GM12878 (cell line): Measurements from ENCODE around the gene NAV2. TPM values are rescaled to one million over a fixed set of nuclear protein-coding genes. Genes with fewer than 3 reads are reported as not detected.

Experiments
- ATAC-seq: fragments of 200-7000 bp; cut with Tn5 transposase; 3 replicates; pipeline ENCODE4 v1.9.1; 2020; ENCODE audit warnings: mild to moderate bottlenecking, moderate library complexity
- BruUV-seq: library from RNA; stranded (reverse); fragments of 400-500 nt; replicated peaks from 2 replicates; lab custom pipeline; 2021; lab: Mats Ljungman, UMichigan
- CTCF ChIA-PET: fragments of 300-600 bp; sonication (Branson Sonifier 250); formaldehyde crosslinking; extraction: SDS; loops from one replicate; lab custom pipeline; 2021; ENCODE audit warnings: inconsistent platforms; lab: Yijun Ruan, JAX
- POLR2A ChIA-PET: fragments of 350-600 bp; formaldehyde crosslinking; extraction: SDS; loops from one replicate; lab custom pipeline; 2021; ENCODE audit warnings: inconsistent platforms; lab: Charles Lee
- RAD21 ChIA-PET: fragments of 300-600 bp; sonication (Branson Sonifier 250); formaldehyde crosslinking; loops from one replicate; lab custom pipeline; 2023; ENCODE audit warnings: antibody characterized with exemption; ENCODE audit not compliant: unreplicated experiment; lab: Charles Lee
- SMC1A ChIA-PET: fragments of 300-600 bp; sonication (Branson Sonifier 250); formaldehyde crosslinking; loops from one replicate; lab custom pipeline; 2023; ENCODE audit not compliant: unreplicated experiment, uncharacterized antibody; lab: Charles Lee
- DNase-seq: peaks from one replicate; pipeline ENCODE4 v3.0.0-alpha.2; 2011; ENCODE audit warnings: low read depth, low spot score
- FAIRE-seq: peaks from 3 replicates; lab custom pipeline; 2011; peaks lifted over from hg19 to GRCh38; lab: Jason Lieb, UNC
- H2AFZ ChIP-seq: 2 replicates; pipeline ENCODE4 v1.6.0; 2011; ENCODE audit warnings: low read depth, low read length, control low read depth; ENCODE audit not compliant: control insufficient read depth
- H3K27ac ChIP-seq: 2 replicates; pipeline ENCODE4 v1.5.1; 2011; ENCODE audit warnings: control low read depth; ENCODE audit not compliant: control insufficient read depth, insufficient read depth
- H3K27me3 ChIP-seq, 2 experiments: replicated peaks in 1 of 2; 2 replicates each; pipeline versions ENCODE4 v1.6.0 to v1.6.1; 2011; ENCODE audit warnings: low read length in 1 of 2; ENCODE audit not compliant: control insufficient read depth in 2 of 2, insufficient read depth in 2 of 2
- H3K36me3 ChIP-seq, 2 experiments: 2 replicates each; pipeline ENCODE4 v1.5.1; 2011; ENCODE audit warnings: low read length in 1 of 2; ENCODE audit not compliant: control insufficient read depth in 2 of 2, insufficient read depth in 2 of 2
- H3K4me1 ChIP-seq: 2 replicates; pipeline ENCODE4 v1.6.1; 2011; ENCODE audit warnings: mild to moderate bottlenecking, low read length, moderate library complexity, mixed read lengths; ENCODE audit not compliant: control insufficient read depth, insufficient read depth
- H3K4me2 ChIP-seq: 2 replicates; pipeline ENCODE4 v1.6.0; 2011; ENCODE audit warnings: control low read depth; ENCODE audit not compliant: control insufficient read depth, insufficient read depth
- H3K4me3 ChIP-seq: fragments of 200-600 bp; sonication (generic); 2 replicates; pipeline ENCODE4 v1.5.1; 2016
- H3K79me2 ChIP-seq: 2 replicates; pipeline ENCODE4 v1.6.0; 2011; ENCODE audit warnings: low read length; ENCODE audit not compliant: control insufficient read depth, insufficient read depth
- H3K9ac ChIP-seq: 2 replicates; pipeline ENCODE4 v1.8.0; 2011; ENCODE audit warnings: low read length, control low read depth, mixed read lengths; ENCODE audit not compliant: control insufficient read depth, insufficient read depth
- H3K9me3 ChIP-seq: replicated peaks from 3 replicates; pipeline ENCODE4 v1.5.1; 2011; ENCODE audit warnings: mild to moderate bottlenecking, low read length; ENCODE audit not compliant: control insufficient read depth, insufficient read depth
- H4K20me1 ChIP-seq: 2 replicates; pipeline ENCODE4 v1.6.0; 2011; ENCODE audit not compliant: control insufficient read depth, insufficient read depth
- JUNB ChIP-seq: IDR thresholded peaks from 2 replicates; pipeline ENCODE4 v1.6.1; 2016; ENCODE audit warnings: antibody characterized with exemption, mild to moderate bottlenecking
- REST ChIP-seq: IDR thresholded peaks from 2 replicates; pipeline ENCODE4 v1.6.1; 2012; ENCODE audit warnings: mild to moderate bottlenecking, low read depth, low read length
- RUNX3 ChIP-seq: IDR thresholded peaks from 2 replicates; pipeline ENCODE4 v1.6.1; 2012; ENCODE audit warnings: low read length, inconsistent platforms
- SRF ChIP-seq, 2 experiments: IDR thresholded peaks; 2 replicates each; pipeline ENCODE4 v1.6.1; 2011; ENCODE audit warnings: low read depth in 2 of 2, low read length in 2 of 2, mild to moderate bottlenecking in 1 of 2, moderate library complexity in 1 of 2
- WGBS: methylation state at CpG from one replicate; pipeline ENCODE4 v1.1.6; 2016; ENCODE audit warnings: low lambda C conversion rate; ENCODE audit not compliant: insufficient replicate concordance, insufficient coverage; ENCODE audit errors: missing lambda C conversion rate; 5-methylcytosine and 5-hydroxymethylcytosine counted together
- in situ Hi-C: fragments of 300-500 bp; cut with MboI; formaldehyde crosslinking; loops from 9 replicates; pipeline ENCODE4 v1.14.3; 2018; ENCODE audit warnings: mixed read lengths
- intact Hi-C: fragments of 100-400 bp; cut with micrococcal nuclease; formaldehyde crosslinking; loops from one replicate; pipeline ENCODE4 v1.14.2; 2022; ENCODE audit not compliant: unreplicated experiment
- polyA plus RNA-seq, 11 experiments: library from polyadenylated mRNA; depleted of rRNA in 4 of 11; unstranded in 6 of 11; stranded (reverse) in 5 of 11; fragments of >200 nt; fragmentation: Nextera tagmentation in 4 of 11; fragmentation: Illumina TruSeq in 1 of 11; extraction: Ambion mirVana in 4 of 11; extraction: Trizol in 1 of 11; gene quantifications; 1 replicate in 1 of 11; 2 replicates in 10 of 11; pipeline versions ENCODE4 v1.2.1 to v1.2.3, GENCODE V29; 2011 to 2016; ENCODE audit warnings: inconsistent platforms in 2 of 11, missing spikeins in 2 of 11, low read depth in 1 of 11
- total RNA-seq, 4 experiments: library from RNA; depleted of rRNA in 3 of 4; stranded (reverse); fragments of >200 nt in 3 of 4; fragmentation: Illumina TruSeq in 1 of 4; extraction: Trizol in 1 of 4; gene quantifications; 2 replicates each; pipeline versions ENCODE4 v1.2.1 to v1.2.3, GENCODE V29; 2013 to 2021

Gene NAV2
- total and polyA plus RNA-seq, 10 of the 15 experiments (the other 5 are each of a cell fraction or from before 2014, with no cell fraction given): 0.35 to 6.1 (median 1.1) TPM

- Histone ChIP-seq H3K9me3 (no peaks in the 10 kb centered on the region), H3K27me3 (no peaks in the 10 kb centered on the region), H3K4me2 (no peak overlapping the region), H3K79me2 (no peaks in the 10 kb centered on the region), H2AFZ (no peak overlapping the region), H3K4me3 (no peak overlapping the region), H3K36me3 (no peaks in the 10 kb centered on the region), H3K4me1 (no peaks in the 10 kb centered on the region), H3K9ac (no peak overlapping the region), H3K27ac (no peak overlapping the region), H4K20me1 (no peaks in the 10 kb centered on the region)
- SMC1A ChIA-PET: interaction anchor here (0.9 to 1.3 kb wide), 2 partner anchors 12 to 267 kb away, joined by 3 read pairs; no protein-coding TSS in a partner anchor
- 0% methylated on average over 2 of the region's 2 CpGs for WGBS
- in situ Hi-C loops: no loop called here
- no TSS peak for BruUV-seq
- POLR2A ChIA-PET: interaction anchor here (0.5 kb wide), 1 partner anchor 1279 kb away, joined by 5 read pairs; no protein-coding TSS in a partner anchor
- RAD21 ChIA-PET: interaction anchor here (1.6 kb wide), 1 partner anchor 16 kb away, joined by 4 read pairs; no protein-coding TSS in a partner anchor
- CTCF ChIA-PET: interaction anchor here (0.7 to 1.4 kb wide), 4 partner anchors 15 to 60 kb away, joined by 3 to 6 read pairs (median 4); no protein-coding TSS in a partner anchor
- ATAC-seq (peak; percentile 39; the same call in 2 of the 3 replicates), DNase-seq (no peak), FAIRE-seq (no peak)
- peak; percentile 39; the same call in 1 of the 2 replicates for TF ChIP-seq RUNX3
- peak; percentile 37; the same call in 1 of the 2 replicates for TF ChIP-seq JUNB
- TF ChIP-seq REST: no peak
- 0 out of 4 replicates have a peak, but pooled peaks of 1 of the 2 experiments have one; percentile 14 for TF ChIP-seq SRF (IDR thresholded peaks at IDR 0.05; ENCODE audit: low read depth in 2 of 2, low read length in 2 of 2)
- intact Hi-C loops: no loop called here
These were observed 130.4 kb downstream of the NAV2 start for GRCh38 chr11:19843079-19843478.
